ENCODE measurements around the gene MOG.
A peak's percentile ranks its signal among the peaks of the same experiment; 100 is the strongest.
"Not testable (repeated sequence)": the region's sequence is repeated elsewhere in the genome, so short reads cannot be mapped to it uniquely, and the experiment has no call there.

The MOG gene

GRCh38 chr6:29641430-29642148 is 15.3 kb upstream of the MOG start:
- DNase-seq (ENCODE audit: low spot score): peak; percentile 21

- DNase-seq (ENCODE audit: low spot score): peak; percentile 46
These were observed 8.8 kb upstream of the MOG start for GRCh38 chr6:29647927-29648642.

- DNase-seq (ENCODE audit: low spot score): peak; percentile 99
These were observed 6.9 kb upstream of the MOG start for GRCh38 chr6:29649701-29650673.

GRCh38 chr6:29651413-29652197 is 5.3 kb upstream of the MOG start:
- peak; percentile 59 for DNase-seq (ENCODE audit: low spot score)

DNA sequence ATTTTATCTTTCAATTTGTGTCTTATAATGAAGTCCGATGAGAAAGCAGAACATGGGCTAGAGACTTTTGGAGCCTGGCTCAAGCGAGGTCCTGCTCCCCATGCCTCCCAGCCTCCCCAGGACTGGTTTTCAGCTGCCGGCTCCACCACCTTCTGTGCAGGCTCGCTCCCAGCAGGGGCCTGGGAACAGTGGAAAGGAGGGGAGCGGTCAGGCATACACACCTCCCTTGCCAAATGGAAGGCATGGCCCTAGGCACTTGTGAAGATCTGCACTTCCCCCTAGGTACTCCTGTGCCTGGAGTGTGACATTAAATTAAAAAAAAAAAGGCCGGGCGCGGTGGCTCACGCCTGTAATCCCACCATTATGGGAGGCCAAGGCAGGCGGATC is 4.7 kb upstream of the MOG start:
- DNase-seq (ENCODE audit: low spot score): no peak

DNA sequence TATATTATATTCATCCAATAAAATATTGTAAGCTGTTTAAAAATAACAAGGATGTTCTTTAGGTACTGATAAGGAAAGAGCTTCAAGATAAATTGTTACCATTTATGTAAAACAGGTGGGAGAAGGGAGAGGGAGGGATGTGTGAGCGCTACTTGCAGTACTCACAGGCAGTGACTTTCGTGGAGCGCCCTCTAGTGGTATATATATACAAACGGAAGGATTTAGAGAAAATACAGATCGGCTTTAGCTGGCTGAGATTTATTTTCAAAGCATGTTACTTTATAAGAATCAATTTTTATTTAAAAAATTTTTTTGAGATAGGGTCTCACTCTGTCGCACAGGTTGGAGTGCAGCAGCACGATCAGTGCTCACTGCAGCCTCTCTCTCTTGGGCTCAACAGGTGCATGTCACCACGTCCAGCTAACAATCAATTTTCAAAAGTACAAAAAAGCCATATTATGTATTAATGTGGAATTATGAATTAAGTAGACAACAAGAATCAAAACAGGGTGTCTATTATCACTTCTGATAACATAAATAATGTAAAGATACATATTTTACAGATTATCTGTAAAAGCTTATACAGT is 3.3 kb upstream of the MOG start:
- DNase-seq (ENCODE audit: low spot score): peak; percentile 79

GRCh38 chr6:29655658-29656057 is 1.2 kb upstream of the MOG start:
- DNase-seq (ENCODE audit: low spot score): no peak

GRCh38 chr6:29656157-29656556 is 735 bp upstream of the MOG start:
- no peak for DNase-seq (ENCODE audit: low spot score)

- DNase-seq (ENCODE audit: low spot score): no peak
These were observed 4.2 kb downstream of the MOG start for GRCh38 chr6:29661071-29661470.

DNA sequence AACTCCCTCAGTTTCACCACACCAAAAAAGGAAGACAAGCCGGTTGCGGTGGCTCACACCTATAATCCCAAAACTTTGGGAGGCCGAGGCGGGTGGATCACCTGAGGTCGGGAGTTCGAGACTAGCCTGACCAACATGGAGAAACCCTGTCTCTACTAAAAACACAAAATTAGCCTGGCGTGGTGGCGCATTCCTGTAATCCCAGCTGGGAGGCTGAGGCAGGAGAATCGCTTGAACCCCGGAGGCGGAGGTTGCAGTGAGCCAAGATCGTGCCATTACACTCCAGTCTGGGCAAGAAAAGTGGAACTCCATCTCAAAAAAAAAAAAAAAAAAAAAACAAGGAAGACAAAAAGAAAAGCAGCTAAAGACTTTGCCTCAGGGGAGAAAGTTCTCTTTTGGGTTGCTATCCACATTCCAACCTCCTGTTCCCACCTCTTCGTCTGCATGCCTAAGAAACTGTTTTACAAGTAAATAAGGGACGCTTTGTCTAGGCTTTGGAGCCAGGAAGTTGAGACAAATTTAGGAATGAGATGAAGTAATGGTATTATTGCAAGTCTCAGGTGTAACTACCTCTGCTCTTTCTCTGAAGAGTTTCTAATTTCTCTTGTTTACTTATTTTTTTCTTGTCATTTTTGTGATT is 4.7 kb downstream of the MOG start:
- DNase-seq (ENCODE audit: low spot score): not testable (repeated sequence)

DNA sequence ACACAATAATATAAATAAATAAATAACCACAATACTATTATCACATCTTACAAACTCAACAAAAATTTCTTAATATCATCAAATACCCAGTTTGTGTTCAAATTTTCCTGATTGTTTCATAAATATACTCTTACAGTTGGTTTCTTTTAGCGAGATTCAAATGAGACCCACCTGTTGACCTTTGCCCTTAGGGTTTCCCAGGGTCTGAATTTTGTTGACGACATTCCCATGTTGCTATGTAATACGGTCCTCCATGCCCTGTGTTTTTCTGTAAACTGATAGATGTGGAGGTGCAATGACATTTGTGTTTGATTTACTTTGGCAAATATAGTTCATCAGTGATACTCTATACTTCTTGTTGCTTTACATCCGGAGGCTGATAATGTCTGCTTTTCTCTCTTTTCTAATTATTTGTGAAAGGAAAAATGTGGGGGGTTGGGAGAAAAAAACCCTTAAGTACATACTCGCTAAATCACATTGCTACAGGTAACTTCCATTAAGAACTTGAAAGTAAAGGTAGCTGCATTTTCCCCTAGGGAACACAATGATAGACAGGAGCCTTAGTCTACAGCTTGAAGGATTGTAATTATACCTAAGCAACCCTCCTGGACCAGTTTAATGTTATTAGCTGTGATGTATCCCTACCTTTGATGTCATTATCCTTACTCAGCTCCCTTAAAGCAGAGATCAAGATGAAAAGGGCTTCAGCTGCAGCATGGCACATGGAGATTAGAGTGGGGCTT is 6.6 kb downstream of the MOG start:
- no peak for DNase-seq (ENCODE audit: low spot score)

DNA sequence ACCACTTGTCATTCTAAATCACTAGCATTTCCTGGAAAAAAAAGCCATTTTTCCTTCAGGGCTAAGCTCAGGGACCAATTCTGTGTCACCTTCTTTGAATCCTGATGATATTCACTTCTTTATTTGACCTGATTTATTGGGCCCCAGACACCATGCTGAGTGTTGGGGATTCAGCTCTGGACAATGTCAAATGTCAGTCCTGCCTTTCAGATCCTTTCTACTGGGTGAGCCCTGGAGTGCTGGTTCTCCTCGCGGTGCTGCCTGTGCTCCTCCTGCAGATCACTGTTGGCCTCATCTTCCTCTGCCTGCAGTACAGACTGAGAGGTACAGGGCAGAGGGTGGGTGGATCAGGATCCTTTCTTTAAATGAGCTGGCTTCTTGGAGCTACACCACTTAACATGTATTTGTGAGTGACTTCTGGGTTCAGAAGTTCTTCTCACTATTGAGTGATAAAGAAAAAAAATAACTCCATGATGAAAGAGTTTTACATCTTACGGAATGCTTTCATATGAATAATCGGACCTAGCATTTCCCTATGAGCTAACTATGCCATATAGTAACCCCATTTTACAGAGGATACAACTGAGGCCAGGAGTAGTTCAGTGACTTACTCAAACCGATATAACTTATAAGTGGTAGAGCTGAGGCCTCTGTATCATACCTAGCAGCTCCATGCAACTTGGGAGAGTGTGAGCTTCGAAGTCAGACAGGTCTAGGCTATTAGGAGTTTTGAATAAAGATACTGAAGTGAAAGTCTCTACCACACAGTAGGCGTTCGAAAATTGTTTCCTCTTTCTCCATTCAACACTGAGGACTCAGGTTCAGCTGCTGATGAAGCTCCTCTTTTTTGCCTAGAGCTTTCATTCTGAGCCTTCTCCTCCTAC is 9.3 kb downstream of the MOG start:
- DNase-seq (ENCODE audit: low spot score): no peak

GRCh38 chr6:29666826-29667130 is 9.9 kb downstream of the MOG start:
- DNase-seq (ENCODE audit: low spot score): no peak

DNA sequence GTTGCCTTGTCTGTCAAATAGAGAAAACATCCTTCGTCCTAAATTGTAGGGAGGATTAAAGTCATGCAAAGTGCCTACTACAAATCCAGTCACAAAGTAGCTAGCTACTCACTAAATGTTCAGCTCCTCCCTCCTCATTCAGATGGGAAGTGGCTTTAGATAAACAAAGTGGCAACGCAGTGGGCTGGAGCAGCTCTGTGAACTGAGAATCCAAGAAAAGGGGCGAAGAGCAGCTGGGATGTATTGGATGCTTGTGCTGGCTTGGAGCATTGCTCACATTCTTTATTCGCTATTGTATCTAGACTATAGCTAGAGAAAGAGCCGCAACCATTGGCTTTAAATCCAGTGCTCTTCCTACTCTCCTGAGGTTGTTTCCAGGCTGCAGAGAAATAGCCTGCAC is 10.3 kb downstream of the MOG start:
- DNase-seq (ENCODE audit: low spot score): no peak

GRCh38 chr6:29671026-29671425 is 14.1 kb downstream of the MOG start:
- DNase-seq (ENCODE audit: low spot score): no peak

- DNase-seq (ENCODE audit: low spot score): not testable (repeated sequence)
These were observed 15.2 kb downstream of the MOG start for GRCh38 chr6:29672116-29672515.

GRCh38 chr6:29673161-29673560 is 16.3 kb downstream of the MOG start:
- no peak for DNase-seq (ENCODE audit: low spot score)

DNA sequence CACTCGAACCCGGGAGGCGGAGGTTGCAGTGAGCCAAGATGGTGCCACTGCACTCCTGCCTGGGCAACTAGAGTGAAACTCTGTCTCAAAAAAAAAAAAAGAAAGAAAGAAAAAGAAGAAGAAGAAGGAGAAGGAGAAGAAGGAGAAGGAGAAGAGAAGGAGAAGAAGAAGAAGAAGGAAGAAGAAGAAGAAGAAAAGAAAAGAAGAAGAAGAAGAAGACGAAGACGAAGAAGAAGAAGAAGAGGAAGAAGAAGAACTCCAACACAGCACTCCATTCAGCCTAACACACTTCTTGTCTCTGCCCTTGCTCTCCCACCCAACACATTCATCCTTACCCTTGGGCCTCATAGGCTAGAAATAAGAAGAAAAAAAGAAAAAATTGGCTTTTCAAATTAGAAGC is 17.1 kb downstream of the MOG start:
- DNase-seq (ENCODE audit: low spot score): no peak

DNA sequence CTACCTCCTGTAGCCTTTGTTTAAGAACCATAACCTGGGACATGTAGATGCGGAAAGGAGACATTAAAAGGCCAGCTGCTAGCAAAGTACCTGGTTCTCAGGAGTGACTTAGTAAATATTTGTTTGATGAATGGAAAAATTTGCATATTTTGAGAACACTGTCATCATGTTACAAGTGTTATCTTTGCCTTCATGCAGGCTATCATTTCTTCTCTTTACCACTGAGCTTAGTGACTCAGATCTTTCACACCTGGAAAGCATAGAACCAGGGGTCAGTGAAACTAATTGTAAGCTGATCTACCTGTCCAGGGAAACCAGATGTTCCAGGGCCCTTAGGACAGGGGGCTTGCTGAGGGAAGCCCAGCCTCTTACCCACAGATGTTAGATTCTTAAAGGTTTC is 18.7 kb downstream of the MOG start:
- no peak for DNase-seq (ENCODE audit: low spot score)
